GM12878 (cell line): ENCODE results near the gene SNAP23. TPM values are rescaled to one million over a fixed set of nuclear protein-coding genes. Genes with fewer than 3 reads are reported as not detected.

Source experiments
- EED ChIP-seq: sonication (generic); IDR thresholded peaks from 2 replicates; pipeline ENCODE4 v1.6.1; 2016; ENCODE audit warnings: antibody characterized with exemption, low read depth
- EP300 ChIP-seq, 2 experiments: fragments of 150-350 bp in 1 of 2; IDR thresholded peaks; 2 replicates each; pipeline ENCODE4 v1.6.1; 2011 to 2012; ENCODE audit warnings: low read depth in 2 of 2, low read length in 2 of 2, borderline replicate concordance in 1 of 2, improper control_type of control experiment in 1 of 2, inconsistent platforms in 1 of 2; ENCODE audit not compliant: control insufficient read depth in 1 of 2
- HDGF ChIP-seq: fragments of 450-650 bp; IDR thresholded peaks from 2 replicates; pipeline ENCODE4 v1.6.1; 2016; ENCODE audit warnings: antibody characterized with exemption
- IRF4 ChIP-seq: IDR thresholded peaks from 2 replicates; pipeline ENCODE4 v1.6.1; 2011; ENCODE audit warnings: low read depth, low read length
- JUNB ChIP-seq: IDR thresholded peaks from 2 replicates; pipeline ENCODE4 v1.6.1; 2016; ENCODE audit warnings: antibody characterized with exemption, mild to moderate bottlenecking
- KLF5 ChIP-seq: fragments of 450-650 bp; IDR thresholded peaks from 2 replicates; pipeline ENCODE4 v1.6.1; 2014; ENCODE audit warnings: mild to moderate bottlenecking; ENCODE audit not compliant: partially characterized antibody
- MEF2B ChIP-seq: fragments of 450-650 bp; IDR thresholded peaks from 2 replicates; pipeline ENCODE4 v1.6.1; 2018; ENCODE audit warnings: mild to moderate bottlenecking, moderate library complexity; ENCODE audit not compliant: partially characterized antibody, poor library complexity, severe bottlenecking
- MXI1 ChIP-seq: fragments of 150-350 bp; IDR thresholded peaks from 2 replicates; pipeline ENCODE4 v1.6.1; 2011; ENCODE audit warnings: low read depth, mild to moderate bottlenecking, inconsistent platforms, low read length, improper control_type of control experiment
- NFIC ChIP-seq: IDR thresholded peaks from 2 replicates; pipeline ENCODE4 v1.6.1; 2012; ENCODE audit warnings: low read depth, mild to moderate bottlenecking, inconsistent platforms, low read length, moderate library complexity
- PML ChIP-seq: IDR thresholded peaks from 2 replicates; pipeline ENCODE4 v1.6.1; 2012; ENCODE audit warnings: low read length, inconsistent platforms
- POU2F2 ChIP-seq: IDR thresholded peaks from 3 replicates; pipeline ENCODE4 v1.6.1; 2011; ENCODE audit warnings: low read depth, mild to moderate bottlenecking, low read length, borderline replicate concordance
- SP1 ChIP-seq: IDR thresholded peaks from one replicate; pipeline ENCODE4 v1.6.1; 2011; ENCODE audit warnings: low read depth, low read length
- SPI1 ChIP-seq: IDR thresholded peaks from 2 replicates; pipeline ENCODE4 v1.6.1; 2011; ENCODE audit warnings: low read depth, mild to moderate bottlenecking, low read length, moderate library complexity, borderline replicate concordance; ENCODE audit not compliant: insufficient read depth
- STAT1 ChIP-seq: fragments of 450-650 bp; conservative IDR thresholded peaks from 2 replicates; pipeline ENCODE4 v1.6.1; 2014; ENCODE audit warnings: antibody characterized with exemption, mild to moderate bottlenecking
- TAF1 ChIP-seq: IDR thresholded peaks from 2 replicates; pipeline ENCODE4 v1.6.1; 2011; ENCODE audit warnings: mild to moderate bottlenecking, low read depth, low read length, borderline replicate concordance
- TBL1XR1 ChIP-seq: IDR thresholded peaks from 2 replicates; pipeline ENCODE4 v1.6.1; 2012; ENCODE audit warnings: low read depth, low read length, improper control_type of control experiment
- YBX1 ChIP-seq: fragments of 450-650 bp; IDR thresholded peaks from 2 replicates; pipeline ENCODE4 v1.6.1; 2016; ENCODE audit warnings: antibody characterized with exemption
- YY1 ChIP-seq: IDR thresholded peaks from 2 replicates; pipeline ENCODE4 v1.6.1; 2011; ENCODE audit warnings: low read depth, mild to moderate bottlenecking, low read length
- polyA plus RNA-seq, 11 experiments: library from polyadenylated mRNA; depleted of rRNA in 4 of 11; unstranded in 6 of 11; stranded (reverse) in 5 of 11; fragments of >200 nt; fragmentation: Nextera tagmentation in 4 of 11; fragmentation: Illumina TruSeq in 1 of 11; extraction: Ambion mirVana in 4 of 11; extraction: Trizol in 1 of 11; gene quantifications; 1 replicate in 1 of 11; 2 replicates in 10 of 11; pipeline versions ENCODE4 v1.2.1 to v1.2.3, GENCODE V29; 2011 to 2016; ENCODE audit warnings: inconsistent platforms in 2 of 11, missing spikeins in 2 of 11, low read depth in 1 of 11
- total RNA-seq, 4 experiments: library from RNA; depleted of rRNA in 3 of 4; stranded (reverse); fragments of >200 nt in 3 of 4; fragmentation: Illumina TruSeq in 1 of 4; extraction: Trizol in 1 of 4; gene quantifications; 2 replicates each; pipeline versions ENCODE4 v1.2.1 to v1.2.3, GENCODE V29; 2013 to 2021
- TF ChIP-seq, protein P1 (sequence below): fragments of 450-650 bp; IDR thresholded peaks from 2 replicates; pipeline ENCODE4 v1.6.1; 2017; ENCODE audit warnings: mild to moderate bottlenecking, moderate library complexity
- TF ChIP-seq, protein P2 (sequence below): fragments of 450-650 bp; formaldehyde crosslinking; IDR thresholded peaks from 2 replicates; pipeline ENCODE4 v1.4.0; 2020; ENCODE audit warnings: mild to moderate bottlenecking, moderate library complexity

SNAP23 gene
- total and polyA plus RNA-seq, 10 of the 15 experiments (the other 5 are each of a cell fraction or from before 2014, with no cell fraction given): 51.9 to 127 (median 74.6) TPM

DNA sequence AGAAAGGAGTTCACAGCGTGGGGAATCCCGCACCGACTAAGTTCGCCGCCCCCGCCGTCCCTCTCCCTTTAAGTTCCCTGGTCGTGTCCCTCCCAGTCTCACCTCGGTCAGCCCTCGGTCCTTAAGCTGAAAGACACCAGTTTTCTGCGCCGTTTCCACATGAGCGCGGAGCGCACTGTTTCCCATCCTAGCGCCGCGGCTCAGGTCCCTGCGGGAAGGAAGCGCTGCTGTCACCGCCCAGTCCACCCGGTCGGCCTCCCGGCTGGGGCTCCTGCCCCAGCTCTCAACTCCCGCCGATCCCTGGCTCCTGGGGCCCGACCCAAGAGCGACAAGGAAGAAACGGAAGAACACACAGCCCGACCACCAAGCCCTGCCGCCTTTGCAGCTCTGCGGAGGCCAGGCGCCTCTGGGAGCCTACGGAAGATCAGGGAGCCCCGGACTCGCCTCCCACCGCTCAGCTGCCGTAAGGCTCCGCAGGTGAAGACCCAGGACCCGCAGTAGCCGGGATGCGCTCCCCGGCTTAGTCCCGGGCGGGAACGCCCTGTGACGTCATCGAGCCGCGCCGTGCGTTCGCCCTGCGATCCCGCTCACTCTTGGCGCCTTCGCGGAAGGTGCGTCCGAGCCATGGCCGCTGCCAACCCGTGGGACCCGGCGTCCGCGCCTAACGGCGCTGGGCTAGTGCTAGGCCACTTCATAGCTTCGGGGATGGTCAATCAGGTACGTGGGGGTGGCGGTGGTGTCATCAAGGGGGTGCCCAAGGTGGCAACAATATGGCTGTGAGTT is 53.0 kb downstream of the SNAP23 start, which contains the start of the genes HAUS2 and LRRC57 (continued):
- TF ChIP-seq, protein P1, sequence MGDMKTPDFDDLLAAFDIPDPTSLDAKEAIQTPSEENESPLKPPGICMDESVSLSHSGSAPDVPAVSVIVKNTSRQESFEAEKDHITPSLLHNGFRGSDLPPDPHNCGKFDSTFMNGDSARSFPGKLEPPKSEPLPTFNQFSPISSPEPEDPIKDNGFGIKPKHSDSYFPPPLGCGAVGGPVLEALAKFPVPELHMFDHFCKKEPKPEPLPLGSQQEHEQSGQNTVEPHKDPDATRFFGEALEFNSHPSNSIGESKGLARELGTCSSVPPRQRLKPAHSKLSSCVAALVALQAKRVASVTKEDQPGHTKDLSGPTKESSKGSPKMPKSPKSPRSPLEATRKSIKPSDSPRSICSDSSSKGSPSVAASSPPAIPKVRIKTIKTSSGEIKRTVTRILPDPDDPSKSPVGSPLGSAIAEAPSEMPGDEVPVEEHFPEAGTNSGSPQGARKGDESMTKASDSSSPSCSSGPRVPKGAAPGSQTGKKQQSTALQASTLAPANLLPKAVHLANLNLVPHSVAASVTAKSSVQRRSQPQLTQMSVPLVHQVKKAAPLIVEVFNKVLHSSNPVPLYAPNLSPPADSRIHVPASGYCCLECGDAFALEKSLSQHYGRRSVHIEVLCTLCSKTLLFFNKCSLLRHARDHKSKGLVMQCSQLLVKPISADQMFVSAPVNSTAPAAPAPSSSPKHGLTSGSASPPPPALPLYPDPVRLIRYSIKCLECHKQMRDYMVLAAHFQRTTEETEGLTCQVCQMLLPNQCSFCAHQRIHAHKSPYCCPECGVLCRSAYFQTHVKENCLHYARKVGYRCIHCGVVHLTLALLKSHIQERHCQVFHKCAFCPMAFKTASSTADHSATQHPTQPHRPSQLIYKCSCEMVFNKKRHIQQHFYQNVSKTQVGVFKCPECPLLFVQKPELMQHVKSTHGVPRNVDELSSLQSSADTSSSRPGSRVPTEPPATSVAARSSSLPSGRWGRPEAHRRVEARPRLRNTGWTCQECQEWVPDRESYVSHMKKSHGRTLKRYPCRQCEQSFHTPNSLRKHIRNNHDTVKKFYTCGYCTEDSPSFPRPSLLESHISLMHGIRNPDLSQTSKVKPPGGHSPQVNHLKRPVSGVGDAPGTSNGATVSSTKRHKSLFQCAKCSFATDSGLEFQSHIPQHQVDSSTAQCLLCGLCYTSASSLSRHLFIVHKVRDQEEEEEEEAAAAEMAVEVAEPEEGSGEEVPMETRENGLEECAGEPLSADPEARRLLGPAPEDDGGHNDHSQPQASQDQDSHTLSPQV: no peak
- TF ChIP-seq, protein P2, sequence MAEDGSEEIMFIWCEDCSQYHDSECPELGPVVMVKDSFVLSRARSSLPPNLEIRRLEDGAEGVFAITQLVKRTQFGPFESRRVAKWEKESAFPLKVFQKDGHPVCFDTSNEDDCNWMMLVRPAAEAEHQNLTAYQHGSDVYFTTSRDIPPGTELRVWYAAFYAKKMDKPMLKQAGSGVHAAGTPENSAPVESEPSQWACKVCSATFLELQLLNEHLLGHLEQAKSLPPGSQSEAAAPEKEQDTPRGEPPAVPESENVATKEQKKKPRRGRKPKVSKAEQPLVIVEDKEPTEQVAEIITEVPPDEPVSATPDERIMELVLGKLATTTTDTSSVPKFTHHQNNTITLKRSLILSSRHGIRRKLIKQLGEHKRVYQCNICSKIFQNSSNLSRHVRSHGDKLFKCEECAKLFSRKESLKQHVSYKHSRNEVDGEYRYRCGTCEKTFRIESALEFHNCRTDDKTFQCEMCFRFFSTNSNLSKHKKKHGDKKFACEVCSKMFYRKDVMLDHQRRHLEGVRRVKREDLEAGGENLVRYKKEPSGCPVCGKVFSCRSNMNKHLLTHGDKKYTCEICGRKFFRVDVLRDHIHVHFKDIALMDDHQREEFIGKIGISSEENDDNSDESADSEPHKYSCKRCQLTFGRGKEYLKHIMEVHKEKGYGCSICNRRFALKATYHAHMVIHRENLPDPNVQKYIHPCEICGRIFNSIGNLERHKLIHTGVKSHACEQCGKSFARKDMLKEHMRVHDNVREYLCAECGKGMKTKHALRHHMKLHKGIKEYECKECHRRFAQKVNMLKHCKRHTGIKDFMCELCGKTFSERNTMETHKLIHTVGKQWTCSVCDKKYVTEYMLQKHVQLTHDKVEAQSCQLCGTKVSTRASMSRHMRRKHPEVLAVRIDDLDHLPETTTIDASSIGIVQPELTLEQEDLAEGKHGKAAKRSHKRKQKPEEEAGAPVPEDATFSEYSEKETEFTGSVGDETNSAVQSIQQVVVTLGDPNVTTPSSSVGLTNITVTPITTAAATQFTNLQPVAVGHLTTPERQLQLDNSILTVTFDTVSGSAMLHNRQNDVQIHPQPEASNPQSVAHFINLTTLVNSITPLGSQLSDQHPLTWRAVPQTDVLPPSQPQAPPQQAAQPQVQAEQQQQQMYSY (CRISPR knock-in tag): no peak
- peak; percentile 87 for TF ChIP-seq PML
- TF ChIP-seq YBX1: no peak
- TF ChIP-seq MEF2B: no peak
- TF ChIP-seq EED: 0 out of 2 replicates have a peak, but pooled peaks have one; percentile 33
- TF ChIP-seq EP300 (IDR thresholded peaks at IDR 0.05; ENCODE audit: borderline replicate concordance in 1 of 2, control insufficient read depth in 1 of 2, low read depth in 2 of 2, low read length in 2 of 2): no peak
- no peak for TF ChIP-seq SPI1
- peak; percentile 95 for TF ChIP-seq YY1
- TF ChIP-seq IRF4: no peak
- peak; percentile 70 for TF ChIP-seq SP1
- no peak for TF ChIP-seq NFIC
- peak; percentile 43 for TF ChIP-seq KLF5
- TF ChIP-seq HDGF: 0 out of 2 replicates have a peak, but pooled peaks have one; percentile 23
- TF ChIP-seq POU2F2: peak; percentile 49; the same call in 1 of the 3 replicates
- TF ChIP-seq TAF1: peak; percentile 82; the same call in 1 of the 2 replicates
- no peak for TF ChIP-seq TBL1XR1
- no peak for TF ChIP-seq STAT1
- peak; percentile 93 for TF ChIP-seq MXI1
- TF ChIP-seq JUNB: no peak
